ES-I3 (cell line): ENCODE data around the gene OR2H1.

Experiments
- H3K36me3 ChIP-seq: 2 replicates; pipeline ENCODE4 v1.6.1; 2013; ENCODE audit warnings: mild to moderate bottlenecking, low read length, control low read depth, moderate library complexity; ENCODE audit not compliant: insufficient read depth
- H3K4me1 ChIP-seq: 2 replicates; pipeline ENCODE4 v1.6.1; 2013; ENCODE audit warnings: mild to moderate bottlenecking, control low read depth, low read length; ENCODE audit not compliant: insufficient read depth
- H3K9ac ChIP-seq: 2 replicates; pipeline ENCODE4 v1.6.1; 2013; ENCODE audit warnings: low read depth, mild to moderate bottlenecking, low read length, moderate library complexity
- H3K9me3 ChIP-seq: 2 replicates; pipeline ENCODE4 v1.6.1; 2013; ENCODE audit warnings: mild to moderate bottlenecking, low read length, moderate library complexity; ENCODE audit not compliant: control insufficient read depth, insufficient read depth

OR2H1 gene

DNA sequence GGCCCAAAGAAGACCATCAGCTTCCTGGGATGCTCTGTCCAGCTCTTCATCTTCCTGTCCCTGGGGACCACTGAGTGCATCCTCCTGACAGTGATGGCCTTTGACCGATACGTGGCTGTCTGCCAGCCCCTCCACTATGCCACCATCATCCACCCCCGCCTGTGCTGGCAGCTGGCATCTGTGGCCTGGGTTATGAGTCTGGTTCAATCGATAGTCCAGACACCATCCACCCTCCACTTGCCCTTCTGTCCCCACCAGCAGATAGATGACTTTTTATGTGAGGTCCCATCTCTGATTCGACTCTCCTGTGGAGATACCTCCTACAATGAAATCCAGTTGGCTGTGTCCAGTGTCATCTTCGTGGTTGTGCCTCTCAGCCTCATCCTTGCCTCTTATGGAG is 5.1 kb downstream of the OR2H1 start:
- Histone ChIP-seq H3K4me1 (no peaks in the 10 kb centered on the region), H3K36me3 (no peaks in the 10 kb centered on the region), H3K9ac (no peak overlapping the region), H3K9me3 (no peaks in the 10 kb centered on the region)

DNA sequence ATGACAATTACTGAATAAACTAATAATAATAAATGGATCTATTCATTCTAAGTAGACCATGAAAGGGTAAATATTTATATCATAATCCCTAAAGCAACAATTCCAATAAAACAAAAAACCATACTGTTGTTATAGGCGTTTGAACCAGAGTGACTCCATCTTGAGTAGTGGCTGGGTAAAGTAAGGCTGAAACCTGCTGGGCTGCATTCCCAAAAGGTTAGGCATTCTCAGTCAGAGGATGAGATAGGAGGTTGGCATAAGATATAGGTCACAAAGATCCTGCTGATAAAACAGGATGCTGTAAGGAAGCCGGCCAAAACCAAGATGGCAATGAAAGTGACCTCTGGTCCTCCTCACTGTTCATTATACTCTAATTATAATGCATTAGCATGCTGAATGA is 8.3 kb downstream of the OR2H1 start:
- H3K4me1 ChIP-seq, result no peaks in the 10 kb centered on the region
- H3K9me3 ChIP-seq, result no peaks in the 10 kb centered on the region
- no peak overlapping the region for H3K9ac ChIP-seq
- no peaks in the 10 kb centered on the region for H3K36me3 ChIP-seq

DNA sequence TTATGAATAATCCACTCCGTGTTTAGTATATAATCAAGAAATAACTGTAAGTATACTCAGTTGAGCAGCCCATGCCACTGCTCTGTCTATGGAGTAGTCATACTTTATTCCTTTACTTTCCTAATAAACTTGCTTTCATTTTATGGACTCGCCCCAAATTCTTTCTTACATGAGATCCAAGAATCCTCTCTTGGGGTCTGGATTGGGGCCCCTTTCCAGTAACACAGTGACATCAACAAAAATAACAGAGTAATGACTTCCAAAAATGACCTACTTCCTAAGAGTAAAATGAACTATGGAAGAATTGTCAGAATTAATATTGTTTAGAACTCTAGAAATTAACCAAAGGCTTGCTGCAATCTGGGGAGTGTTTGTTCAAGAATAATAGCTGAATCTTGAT is 8.8 kb downstream of the OR2H1 start:
- Histone ChIP-seq H3K36me3 (no peaks in the 10 kb centered on the region), H3K9me3 (no peaks in the 10 kb centered on the region), H3K4me1 (no peaks in the 10 kb centered on the region), H3K9ac (no peak overlapping the region)

DNA sequence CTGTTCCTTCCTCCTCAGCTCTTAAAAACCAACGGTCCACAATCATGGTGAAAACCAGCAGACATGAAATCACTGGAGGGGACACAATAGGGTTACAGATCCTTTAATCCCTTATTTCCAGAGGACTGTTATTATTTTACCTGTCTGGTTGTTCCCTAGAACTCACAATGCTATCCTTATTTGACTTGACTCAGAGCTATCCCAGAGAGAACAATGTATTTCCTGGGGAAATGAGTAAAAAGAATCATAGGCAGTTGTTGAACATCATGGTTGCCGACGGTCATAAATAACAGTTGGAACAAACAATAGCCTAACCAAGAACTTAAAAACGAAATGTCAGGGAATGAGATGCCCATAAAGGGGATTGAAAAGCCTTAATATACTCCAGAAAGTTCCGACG is 9.3 kb downstream of the OR2H1 start:
- no peaks in the 10 kb centered on the region for H3K36me3 ChIP-seq
- no peaks in the 10 kb centered on the region for H3K9me3 ChIP-seq
- H3K9ac ChIP-seq, result no peak overlapping the region

DNA sequence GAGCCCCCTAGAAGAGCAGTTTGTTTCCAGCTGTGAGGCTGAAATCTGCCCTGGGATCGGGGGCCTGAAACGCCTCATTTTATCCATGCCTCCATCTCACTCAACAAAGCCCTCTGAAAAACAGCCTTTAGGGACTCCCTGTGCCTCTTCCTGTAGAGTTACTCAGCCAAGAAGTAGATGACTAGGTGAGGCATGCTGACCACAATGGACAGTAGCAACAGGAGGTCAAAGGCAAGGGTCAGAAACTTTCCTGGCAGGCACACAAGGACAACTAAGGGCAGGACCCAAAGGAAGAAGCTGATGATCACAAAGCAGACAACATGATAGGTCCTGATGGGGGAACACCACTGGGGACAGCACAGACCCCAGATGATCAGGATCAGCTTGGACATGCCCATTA is 18.0 kb downstream of the OR2H1 start:
- Histone ChIP-seq H3K36me3 (no peaks in the 10 kb centered on the region), H3K4me1 (no peaks in the 10 kb centered on the region), H3K9ac (no peak overlapping the region), H3K9me3 (no peaks in the 10 kb centered on the region)

More for the DNA sequence above, 9.3 kb downstream of the OR2H1 start:
- H3K4me1 ChIP-seq, result no peaks in the 10 kb centered on the region

DNA sequence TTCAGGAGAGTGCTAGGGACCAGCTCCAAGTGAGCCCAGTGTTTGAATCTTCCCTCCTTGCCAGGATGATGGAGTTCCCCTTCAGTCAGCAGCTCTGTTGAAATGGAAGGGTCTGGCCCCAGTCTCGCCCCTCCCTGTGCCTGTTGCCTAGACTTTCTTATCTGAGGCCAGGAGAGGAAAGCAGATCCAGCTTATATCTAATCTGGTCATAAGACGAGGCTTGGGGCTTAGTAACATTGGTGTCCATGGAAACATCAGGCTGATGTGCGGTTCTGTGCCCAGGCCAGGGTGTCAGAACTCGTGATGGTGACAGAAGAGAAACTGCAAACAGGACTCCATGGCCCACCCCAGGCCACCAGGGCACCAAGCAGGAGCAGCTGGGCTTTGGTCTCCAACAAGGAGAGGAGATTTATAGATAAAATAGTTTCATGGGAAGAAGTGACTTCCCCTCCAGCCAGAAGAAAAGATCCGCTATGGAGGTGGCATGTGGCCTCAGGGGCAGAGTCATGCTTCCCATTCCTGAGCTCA is 21.0 kb downstream of the OR2H1 start:
- Histone ChIP-seq H3K9me3 (no peaks in the 10 kb centered on the region), H3K4me1 (no peaks in the 10 kb centered on the region), H3K9ac (no peak overlapping the region), H3K36me3 (no peaks in the 10 kb centered on the region)

DNA sequence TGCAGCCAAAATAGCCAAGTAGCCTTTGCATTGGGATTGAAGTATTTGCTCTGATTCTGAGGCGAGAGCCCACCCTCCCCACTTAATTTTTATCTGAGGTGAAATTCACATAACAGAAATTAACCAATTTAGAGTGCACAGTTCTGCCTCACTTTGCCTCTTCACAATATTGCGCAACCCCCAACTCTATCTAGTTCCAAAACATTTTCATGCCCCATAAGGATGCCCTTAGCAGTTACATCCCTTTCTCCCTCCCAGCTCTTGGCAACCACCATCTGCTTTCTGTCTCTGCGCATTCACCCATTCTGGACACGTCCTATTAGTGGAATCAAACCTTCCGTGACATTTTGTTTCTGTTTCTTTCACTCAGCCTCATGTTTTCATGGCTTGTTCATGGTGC is 21.8 kb downstream of the OR2H1 start:
- H3K36me3 ChIP-seq, result no peaks in the 10 kb centered on the region

DNA sequence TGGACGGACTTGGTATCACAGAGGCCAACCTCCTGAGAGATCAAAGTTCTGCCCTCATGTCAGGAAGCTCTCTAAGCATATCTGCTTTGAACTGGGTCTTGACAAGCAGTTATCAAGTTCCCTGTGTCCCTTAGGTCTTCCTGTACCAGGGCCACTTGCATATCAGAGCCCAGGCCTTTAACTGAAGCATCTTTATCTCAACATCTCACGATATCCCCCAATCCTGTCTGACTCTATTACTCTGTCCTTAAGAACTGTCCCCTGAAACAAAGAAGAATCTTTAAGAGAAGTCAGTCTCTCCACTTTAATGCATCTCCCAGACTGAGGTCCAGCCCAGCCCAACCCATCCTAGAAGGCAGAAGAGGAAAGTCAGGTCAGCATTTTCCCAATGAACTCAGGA is 22.6 kb downstream of the OR2H1 start:
- Histone ChIP-seq H3K4me1 (no peaks in the 10 kb centered on the region), H3K9ac (no peak overlapping the region), H3K36me3 (no peaks in the 10 kb centered on the region), H3K9me3 (no peaks in the 10 kb centered on the region)

More for the DNA sequence above, 21.8 kb downstream of the OR2H1 start:
- no peak overlapping the region for H3K9ac ChIP-seq
- H3K4me1 ChIP-seq, result no peaks in the 10 kb centered on the region
- H3K9me3 ChIP-seq, result no peaks in the 10 kb centered on the region

DNA sequence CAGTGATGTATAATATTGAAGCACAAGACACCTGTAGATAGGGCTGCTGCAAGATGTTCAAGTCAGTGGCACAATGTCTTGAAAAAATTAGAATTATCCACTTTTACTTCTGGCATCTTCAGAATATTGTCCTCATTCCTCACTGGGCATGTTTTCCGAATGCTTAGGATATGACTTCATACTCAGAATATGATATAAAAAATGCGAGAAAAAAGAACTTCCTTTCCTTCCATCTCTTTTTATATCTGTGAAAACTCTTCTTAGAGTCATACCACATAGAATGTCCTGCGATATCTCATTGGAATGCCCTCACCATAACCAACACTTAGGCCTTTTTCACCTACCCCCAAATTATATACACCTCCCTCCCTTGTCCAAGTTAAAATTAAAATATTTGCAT is 26.2 kb downstream of the OR2H1 start:
- Histone ChIP-seq H3K9me3 (no peaks in the 10 kb centered on the region), H3K9ac (no peak overlapping the region), H3K4me1 (no peaks in the 10 kb centered on the region), H3K36me3 (no peaks in the 10 kb centered on the region)

DNA sequence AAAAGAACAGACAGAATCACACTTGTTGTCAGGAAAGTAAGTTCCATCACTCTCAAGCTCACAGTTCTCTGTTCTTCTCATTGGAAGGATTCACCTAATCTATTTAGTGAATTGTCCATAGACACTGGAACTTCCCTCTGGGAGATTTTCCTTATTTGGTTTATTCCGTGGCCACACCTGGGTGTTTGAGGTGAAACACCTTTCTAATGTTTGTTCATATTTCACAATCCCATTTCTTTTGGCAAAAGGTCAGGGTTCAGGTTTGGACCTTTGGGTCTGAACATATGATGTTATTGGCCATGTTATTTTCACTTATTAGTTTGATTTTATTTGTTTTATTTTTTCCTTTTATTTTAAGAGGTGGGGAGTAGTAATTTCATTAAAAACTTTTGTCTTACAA is 26.8 kb downstream of the OR2H1 start:
- H3K9ac ChIP-seq, result no peak overlapping the region

DNA sequence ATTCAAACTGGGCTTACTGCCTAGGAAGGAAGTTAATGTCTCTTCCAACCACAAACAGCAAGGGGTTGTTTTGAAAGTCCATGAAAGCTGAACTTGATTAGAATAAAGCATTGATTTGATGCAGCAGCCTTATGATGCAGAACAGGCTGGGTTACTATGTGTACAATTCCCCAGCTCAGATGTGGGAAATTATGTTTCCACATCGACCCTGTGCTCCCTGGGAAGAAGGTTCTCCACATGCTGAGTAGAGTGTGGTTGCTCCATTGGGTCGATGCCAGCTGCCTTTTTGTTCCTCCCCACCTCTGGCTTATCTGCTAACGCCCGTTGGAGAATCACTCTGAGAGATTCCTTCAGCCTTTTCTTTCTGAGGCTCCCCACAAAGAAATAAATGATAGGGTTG is 29.6 kb downstream of the OR2H1 start:
- H3K9ac ChIP-seq, result no peak overlapping the region
- no peaks in the 10 kb centered on the region for H3K4me1 ChIP-seq
- no peaks in the 10 kb centered on the region for H3K9me3 ChIP-seq
- H3K36me3 ChIP-seq, result no peaks in the 10 kb centered on the region

More for the DNA sequence above, 26.8 kb downstream of the OR2H1 start:
- Histone ChIP-seq H3K4me1 (no peaks in the 10 kb centered on the region), H3K9me3 (no peaks in the 10 kb centered on the region), H3K36me3 (no peaks in the 10 kb centered on the region)

DNA sequence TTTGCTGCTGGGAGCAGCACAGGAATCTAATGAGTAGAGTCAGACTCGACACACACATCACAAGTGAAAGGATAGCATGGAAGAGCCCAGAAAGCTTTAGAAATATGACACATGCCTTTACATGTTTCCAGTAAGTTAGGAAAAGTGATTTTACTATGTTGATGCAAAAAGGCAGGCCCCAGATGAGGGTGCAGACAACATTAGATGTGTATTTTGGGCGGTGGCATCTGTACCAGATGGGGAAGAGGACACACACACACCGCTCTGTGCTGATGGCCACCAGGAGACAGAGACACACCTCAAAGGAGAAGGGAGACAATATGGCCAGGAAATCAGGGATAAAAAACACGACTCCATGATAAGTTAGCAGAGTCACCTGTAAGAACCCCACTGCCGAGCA is 30.2 kb downstream of the OR2H1 start:
- no peaks in the 10 kb centered on the region for H3K9me3 ChIP-seq
- no peaks in the 10 kb centered on the region for H3K4me1 ChIP-seq
- no peaks in the 10 kb centered on the region for H3K36me3 ChIP-seq
- no peak overlapping the region for H3K9ac ChIP-seq

DNA sequence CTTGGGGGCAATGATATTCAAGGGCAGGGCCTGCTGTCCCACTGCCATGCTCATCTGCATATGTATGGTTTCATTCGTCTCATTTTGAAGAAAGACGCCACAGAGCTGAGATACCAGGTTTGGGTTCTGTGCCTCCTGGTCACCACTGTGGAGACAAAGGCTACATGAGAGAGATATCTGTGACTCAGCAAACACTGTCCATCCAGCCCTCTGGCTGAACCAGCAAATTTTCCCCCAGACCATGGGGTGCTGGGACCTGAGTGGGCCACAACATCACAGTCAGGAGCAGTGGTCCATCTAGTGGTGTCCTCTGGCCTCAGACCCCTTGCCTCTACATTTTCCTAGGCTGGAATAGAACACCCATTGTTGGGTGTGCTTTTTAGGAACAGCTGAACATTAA is 30.7 kb downstream of the OR2H1 start, which contains the start of gene MAS1L:
MAS1L (minus strand) TSS at position 297 of the 400 bp plus-strand sequence; CDS start at position 243, 54 bp downstream.
- no peak within 1 kb of the TSS for H3K9ac ChIP-seq
- H3K4me1 ChIP-seq, result no peaks in the 10 kb centered on the region
- no peaks in the 10 kb centered on the region for H3K36me3 ChIP-seq
- H3K9me3 ChIP-seq, result no peaks in the 10 kb centered on the region

DNA sequence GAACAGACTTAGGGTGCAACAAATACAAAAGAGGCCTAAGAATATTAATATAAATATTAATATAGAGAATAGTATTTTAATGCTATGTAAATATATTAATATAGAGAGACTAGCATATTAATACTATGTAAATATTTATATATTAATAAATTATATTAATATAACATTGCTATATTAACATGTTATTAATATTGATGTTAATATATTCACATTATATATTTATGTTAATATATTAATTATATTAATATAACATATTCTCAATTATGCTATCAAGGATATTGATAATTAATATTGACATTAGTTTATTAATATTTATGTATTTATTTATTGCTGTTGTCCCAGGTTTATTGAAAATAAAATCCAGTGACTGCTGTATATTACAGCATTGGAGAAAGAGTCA is 31.9 kb downstream of the OR2H1 start:
- Histone ChIP-seq H3K36me3 (no peaks in the 10 kb centered on the region), H3K4me1 (no peaks in the 10 kb centered on the region), H3K9me3 (no peaks in the 10 kb centered on the region), H3K9ac (no peak overlapping the region)

DNA sequence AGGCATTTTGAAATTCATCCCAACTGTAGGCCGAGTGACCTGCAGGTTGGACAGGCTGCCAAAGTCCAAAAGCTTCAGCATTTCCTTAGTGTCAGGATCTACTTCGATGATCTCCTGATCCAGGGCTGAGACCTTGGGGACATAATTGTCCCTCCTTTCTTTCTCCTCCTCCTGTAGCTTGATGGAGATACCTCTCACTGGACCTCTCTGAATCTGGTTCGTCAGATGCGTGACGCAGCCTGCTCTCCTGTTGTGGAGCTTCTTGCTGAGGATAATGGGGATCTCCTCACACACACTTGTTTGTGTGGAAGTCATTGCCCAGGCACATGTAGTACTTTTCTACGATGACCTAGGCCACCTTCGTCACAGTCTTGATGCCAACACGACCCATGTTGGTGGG is 32.3 kb downstream of the OR2H1 start:
- no peaks in the 10 kb centered on the region for H3K9me3 ChIP-seq
- no peak overlapping the region for H3K9ac ChIP-seq
- H3K36me3 ChIP-seq, result no peaks in the 10 kb centered on the region
- no peaks in the 10 kb centered on the region for H3K4me1 ChIP-seq

DNA sequence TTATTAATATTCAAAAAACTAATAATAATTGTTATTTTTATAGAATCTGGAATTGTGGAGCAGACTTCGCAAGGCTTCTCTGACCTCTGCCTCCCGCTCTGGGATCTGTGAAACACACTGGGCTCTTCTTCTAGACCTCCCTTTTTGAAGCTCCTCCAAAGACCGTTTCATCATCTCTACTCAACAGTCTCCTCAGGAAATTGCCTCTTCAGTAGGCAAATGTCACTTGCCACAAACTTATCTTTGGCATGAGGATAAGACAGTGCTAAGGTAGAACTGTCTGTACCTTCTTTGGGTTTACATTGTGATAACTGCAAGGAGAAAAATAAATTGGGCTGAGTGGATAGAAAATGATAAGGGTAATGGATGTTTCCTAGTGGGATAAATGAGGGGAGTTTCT is 33.1 kb downstream of the OR2H1 start:
- Histone ChIP-seq H3K36me3 (no peaks in the 10 kb centered on the region), H3K9ac (no peak overlapping the region), H3K4me1 (no peaks in the 10 kb centered on the region), H3K9me3 (no peaks in the 10 kb centered on the region)
